GM08714 (cell line): Measurements from ENCODE around the gene S100A5.

ENCODE experiments used
- H3K4me3 ChIP-seq: fragments of 200-500 bp; sonication (Bioruptor generic); 2 replicates; pipeline ENCODE4 v1.5.1; 2014; ENCODE audit warnings: mild to moderate bottlenecking, low read length, inconsistent platforms
- ZNF274 ChIP-seq: IDR thresholded peaks from 2 replicates; pipeline ENCODE4 v1.6.1; 2012; ENCODE audit warnings: mild to moderate bottlenecking, low read depth, low read length

Gene S100A5

GRCh38 chr1:153557877-153558276 is 17.1 kb upstream of the S100A5 start:
- no peak overlapping the region for H3K4me3 ChIP-seq
- TF ChIP-seq ZNF274, result no peak

DNA sequence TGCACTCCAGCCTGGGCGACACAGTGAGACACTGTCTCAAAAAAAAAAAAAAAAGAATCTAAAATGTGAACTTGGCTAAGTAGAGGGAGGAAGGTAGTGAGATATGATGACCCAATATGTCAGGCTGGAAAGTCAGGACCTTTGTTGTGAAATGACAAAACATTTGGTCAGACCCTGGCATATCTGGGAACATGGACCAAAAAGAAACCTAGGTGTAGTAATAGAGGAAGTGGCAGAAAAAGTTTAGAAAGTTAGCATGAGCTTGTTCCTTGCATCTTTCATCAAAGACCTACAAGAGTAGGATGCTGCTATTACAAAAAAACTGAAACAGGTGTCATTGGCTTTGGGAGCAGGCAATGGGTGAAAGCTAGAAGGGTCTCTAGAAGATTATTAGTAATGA is 15.6 kb upstream of the S100A5 start:
- H3K4me3 ChIP-seq, result no peak overlapping the region
- no peak for TF ChIP-seq ZNF274

DNA sequence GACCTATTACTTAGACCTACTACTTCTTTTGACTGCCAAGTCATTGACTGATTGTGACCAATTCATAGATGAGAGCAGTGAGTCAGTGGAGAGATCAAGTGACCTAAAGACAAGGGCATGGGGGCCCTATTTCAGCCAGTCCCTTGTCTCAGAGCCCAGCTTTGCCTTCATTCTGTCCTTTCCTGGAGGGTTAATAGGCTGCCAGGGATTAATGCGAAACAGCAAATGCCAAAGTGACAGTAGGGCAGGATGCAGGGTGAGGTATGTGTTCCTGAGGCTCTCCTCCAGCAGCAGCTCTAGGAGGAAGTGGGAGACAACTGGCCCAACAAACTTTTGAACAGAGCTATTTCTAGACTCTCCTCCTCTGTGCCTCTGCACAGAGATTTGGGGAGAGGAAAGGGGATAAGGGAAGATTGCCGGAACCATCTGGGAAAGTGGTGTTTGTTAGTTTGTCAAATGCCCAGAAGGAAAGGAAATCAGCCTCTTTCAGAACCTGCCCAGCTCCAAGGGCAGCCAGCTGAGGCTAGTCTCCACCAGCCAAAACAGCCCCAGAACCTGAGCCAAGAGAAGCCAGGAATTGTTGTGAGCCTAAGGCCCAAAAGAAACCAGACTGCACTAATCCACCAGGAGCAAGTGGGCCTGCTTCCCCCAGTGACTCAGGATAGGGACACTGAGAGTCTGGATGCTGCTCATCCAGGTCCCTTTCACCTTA is 13.3 kb upstream of the S100A5 start:
- TF ChIP-seq ZNF274, result no peak

GRCh38 chr1:153553096-153553495 is 12.4 kb upstream of the S100A5 start:
- no peak for TF ChIP-seq ZNF274
- no peak overlapping the region for H3K4me3 ChIP-seq

More for the DNA sequence above, 13.3 kb upstream of the S100A5 start:
- no peak overlapping the region for H3K4me3 ChIP-seq

DNA sequence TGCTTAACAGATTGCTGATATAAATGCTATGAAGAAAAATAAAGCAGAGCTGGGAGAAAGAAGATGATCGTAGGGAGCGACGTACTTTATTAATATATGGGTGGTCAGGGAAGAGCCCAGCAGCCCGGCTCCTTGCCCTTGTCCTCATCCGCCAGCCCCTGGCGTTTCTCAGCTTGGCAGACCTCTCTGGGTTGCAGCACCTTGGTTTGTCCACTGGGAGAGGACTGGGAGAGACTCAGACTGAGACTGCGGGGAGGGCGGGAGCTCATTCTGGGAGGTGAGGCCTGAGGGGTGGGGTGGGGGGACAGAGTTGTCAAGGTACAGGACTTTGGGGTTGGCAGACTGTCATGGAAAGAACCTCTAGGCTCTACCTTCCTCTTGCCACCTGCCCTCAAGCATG is 11.6 kb upstream of the S100A5 start:
- TF ChIP-seq ZNF274, result no peak

GRCh38 chr1:153550827-153551500 is 10.2 kb upstream of the S100A5 start:
- no peak overlapping the region for H3K4me3 ChIP-seq
- no peak for TF ChIP-seq ZNF274

More for the DNA sequence above, 11.6 kb upstream of the S100A5 start:
- no peak overlapping the region for H3K4me3 ChIP-seq

DNA sequence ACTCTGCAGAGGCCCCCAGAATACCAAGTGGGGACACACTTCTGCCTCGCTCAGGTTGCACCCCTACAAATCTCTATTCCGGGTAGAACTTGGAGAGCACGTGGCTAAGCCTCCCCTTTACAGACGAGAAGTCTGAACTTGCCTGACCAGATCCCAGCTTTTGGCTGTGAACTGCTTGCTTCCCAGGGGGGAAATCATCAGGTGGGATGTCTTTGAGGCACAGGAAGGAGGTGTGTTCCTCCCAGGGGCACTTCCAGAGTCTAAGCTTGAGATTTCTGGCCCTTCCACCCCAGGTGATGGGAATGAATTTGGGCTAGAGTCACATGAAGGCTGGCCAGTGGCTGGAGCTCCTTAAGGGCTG is 9.6 kb upstream of the S100A5 start:
- H3K4me3 ChIP-seq, result no peak overlapping the region
- TF ChIP-seq ZNF274, result no peak

DNA sequence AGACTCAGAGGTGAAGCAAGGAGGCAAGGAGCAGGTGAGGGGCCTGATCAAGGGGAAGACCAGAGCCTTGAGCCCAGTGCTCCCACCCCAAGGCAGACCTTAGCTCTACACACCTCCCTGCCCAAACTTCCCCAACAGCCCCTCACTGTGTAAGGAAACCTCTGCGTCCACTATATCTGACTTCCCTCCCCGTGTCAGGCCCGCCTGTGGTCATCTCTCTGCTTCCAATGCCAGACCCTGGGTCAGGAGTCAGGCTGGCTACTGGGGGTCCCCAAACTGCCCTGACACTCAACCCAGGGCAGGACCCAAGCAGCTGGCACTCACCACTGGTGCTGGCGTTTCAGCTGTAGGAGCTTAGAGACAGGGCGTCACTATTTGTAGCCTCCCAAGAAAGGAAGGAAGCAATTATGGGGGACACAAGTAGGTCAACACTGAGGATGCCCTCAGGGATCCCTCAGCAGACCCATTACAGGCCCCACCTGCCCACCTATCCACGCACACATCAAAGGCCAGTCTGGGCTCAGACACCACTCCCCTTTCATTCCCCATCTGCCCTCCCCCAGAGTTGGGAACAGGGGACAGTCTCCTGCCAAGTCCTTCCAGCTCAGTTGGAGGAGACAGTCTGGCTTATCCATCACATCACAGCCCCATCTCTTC is 9.1 kb upstream of the S100A5 start:
- TF ChIP-seq ZNF274, result no peak
- no peak overlapping the region for H3K4me3 ChIP-seq

- H3K4me3 ChIP-seq, result no peak within 1 kb of the TSS
- no peak for TF ChIP-seq ZNF274
These were observed 8.3 kb upstream of the S100A5 start, which contains the start of gene S100A3 for GRCh38 chr1:153548722-153549688. S100A3 (minus strand) TSS chr1:153549258; CDS start chr1:153548485, 773 bp downstream.

GRCh38 chr1:153547560-153548551 is 7.1 kb upstream of the S100A5 start:
- no peak for TF ChIP-seq ZNF274
- H3K4me3 ChIP-seq, result no peak overlapping the region

- TF ChIP-seq ZNF274, result no peak
- no peak overlapping the region for H3K4me3 ChIP-seq
These were observed 6.2 kb upstream of the S100A5 start for GRCh38 chr1:153546796-153547559.

DNA sequence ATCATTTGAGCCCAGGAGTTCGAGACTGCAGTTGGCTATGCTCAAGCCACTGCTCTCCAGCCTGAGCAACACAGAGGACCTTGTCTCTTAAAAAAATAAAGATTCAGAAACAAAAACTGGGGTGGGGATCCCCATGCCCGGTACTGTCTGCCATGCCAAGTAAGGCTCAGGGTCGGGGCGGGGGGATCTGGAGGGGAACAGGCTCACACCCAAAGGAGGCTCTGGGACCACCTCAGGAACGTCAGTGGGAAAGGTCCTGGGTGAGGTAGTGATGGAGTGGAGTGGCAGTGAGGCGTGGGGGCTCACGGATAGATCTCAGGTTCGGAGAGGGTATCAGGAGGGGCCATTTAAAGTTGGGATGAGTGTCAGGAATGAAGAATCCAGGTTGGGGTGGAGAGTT is 5.6 kb upstream of the S100A5 start:
- TF ChIP-seq ZNF274, result no peak
- H3K4me3 ChIP-seq, result no peak overlapping the region
